Tibial artery (tissue), 4 donors: Measurements from ENCODE around the gene PDE11A.

ENCODE experiments used
- DNase-seq, 2 donors: peaks; one replicate each; pipeline ENCODE4 v3.0.0-alpha.2; 2019
- H3K27ac ChIP-seq, 2 donors: fragments of 200-600 bp; sonication (generic) in 1 of 2; 1 replicate in 1 of 2; 2 replicates in 1 of 2; pipeline ENCODE4 v1.5.1; 2018 to 2019; ENCODE audit warnings: mild to moderate bottlenecking in 1 of 2
- H3K27me3 ChIP-seq, 2 donors: fragments of 200-600 bp; sonication (generic) in 1 of 2; one replicate each; pipeline versions ENCODE4 v1.5.1 to v1.6.0; 2016 to 2019
- H3K36me3 ChIP-seq, 3 donors: fragments of 200-600 bp; sonication (generic) in 2 of 3; one replicate each; pipeline ENCODE4 v1.5.1; 2016 to 2019; ENCODE audit warnings: mild to moderate bottlenecking in 2 of 3
- H3K4me1 ChIP-seq, 4 donors: fragments of 200-600 bp; sonication (generic) in 2 of 4; 1 replicate in 3 of 4; 2 replicates in 1 of 4; pipeline ENCODE4 v1.5.1; 2016 to 2019
- H3K4me3 ChIP-seq, 2 donors: fragments of 200-600 bp; sonication (generic) in 1 of 2; 1 replicate in 1 of 2; 2 replicates in 1 of 2; pipeline ENCODE4 v1.5.1; 2018 to 2019; ENCODE audit warnings: mild to moderate bottlenecking in 2 of 2
- H3K9me3 ChIP-seq, 3 donors: fragments of 200-600 bp; sonication (generic) in 1 of 3; one replicate each; pipeline ENCODE4 v1.5.1; 2016 to 2019
- intact Hi-C: fragments of 100-400 bp; cut with DNase I; formaldehyde crosslinking; loops from one replicate; pipeline ENCODE4 v1.15.0; 2023; ENCODE audit warnings: low total_unique reads
- TF ChIP-seq, protein P1 (sequence below), 2 experiments: fragments of 200-600 bp in 1 of 2; fragments of 450-650 bp in 1 of 2; IDR thresholded peaks; one replicate each; pipeline ENCODE4 v1.5.1; 2017 to 2019; ENCODE audit warnings: antibody characterized with exemption in 2 of 2, mild to moderate bottlenecking in 1 of 2, moderate library complexity in 1 of 2

The PDE11A gene

DNA sequence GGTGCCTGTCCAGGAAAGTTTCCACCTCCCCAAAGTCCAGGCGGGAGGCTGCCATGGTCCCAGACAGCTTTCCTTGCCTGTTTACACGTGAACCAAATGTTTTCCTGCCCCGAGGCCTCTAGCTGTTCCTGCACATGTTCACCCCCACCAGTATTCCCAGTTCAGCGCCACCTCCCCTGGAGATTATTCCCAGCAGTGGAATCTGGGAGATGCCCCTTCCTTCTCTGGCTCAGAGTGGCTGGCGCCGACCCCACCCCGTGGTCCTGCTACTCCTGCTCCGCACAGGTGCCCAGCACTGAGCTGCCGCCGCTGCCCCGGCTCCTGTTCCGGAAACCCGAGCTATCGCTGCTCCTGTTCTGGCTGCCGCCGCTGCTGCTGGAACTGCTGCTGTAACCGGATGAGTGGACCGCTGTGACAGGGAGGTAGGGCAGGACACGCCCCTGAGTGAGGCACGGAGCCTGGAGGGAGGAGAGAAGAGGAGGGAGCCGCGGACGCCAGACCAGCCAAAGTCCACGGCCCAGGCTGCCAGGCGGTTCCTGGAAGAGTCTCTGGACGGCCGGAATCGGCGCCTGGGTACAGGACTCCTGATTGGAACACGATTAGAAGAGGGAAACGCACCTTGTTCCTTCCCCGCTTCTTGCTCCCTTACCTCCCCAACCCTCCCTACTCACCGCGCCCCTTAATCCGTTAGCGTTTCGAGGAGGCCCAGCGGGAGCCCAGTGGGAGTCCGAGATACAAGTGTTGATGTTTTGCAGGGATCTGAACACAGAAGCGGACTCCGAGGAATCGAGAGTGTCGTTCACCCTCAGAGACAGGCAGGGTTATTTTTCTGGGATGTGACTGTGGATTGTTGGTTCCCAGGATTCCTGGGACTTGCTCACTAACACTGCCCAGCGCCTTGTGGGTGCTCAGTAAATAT lies at the start of gene PDE11A:
Gene PDE11A (minus strand): TSS at position 395 of the 919 bp plus-strand sequence. CDS start 340 bp downstream, at position 55.
- Histone ChIP-seq H3K27ac (peak within 1 kb of the TSS; percentile 65 to 79), H3K9me3 (no peaks in the 10 kb centered on the region), H3K4me3 (peak within 1 kb of the TSS; percentile 48 to 55), H3K4me1 (peaks cover 0 to 14% (median 2%) of the 10 kb centered on the region in 4 donors), H3K27me3 (no peaks in the 10 kb centered on the region), H3K36me3 (no peaks in the 10 kb centered on the region)
- TF ChIP-seq, protein P1, sequence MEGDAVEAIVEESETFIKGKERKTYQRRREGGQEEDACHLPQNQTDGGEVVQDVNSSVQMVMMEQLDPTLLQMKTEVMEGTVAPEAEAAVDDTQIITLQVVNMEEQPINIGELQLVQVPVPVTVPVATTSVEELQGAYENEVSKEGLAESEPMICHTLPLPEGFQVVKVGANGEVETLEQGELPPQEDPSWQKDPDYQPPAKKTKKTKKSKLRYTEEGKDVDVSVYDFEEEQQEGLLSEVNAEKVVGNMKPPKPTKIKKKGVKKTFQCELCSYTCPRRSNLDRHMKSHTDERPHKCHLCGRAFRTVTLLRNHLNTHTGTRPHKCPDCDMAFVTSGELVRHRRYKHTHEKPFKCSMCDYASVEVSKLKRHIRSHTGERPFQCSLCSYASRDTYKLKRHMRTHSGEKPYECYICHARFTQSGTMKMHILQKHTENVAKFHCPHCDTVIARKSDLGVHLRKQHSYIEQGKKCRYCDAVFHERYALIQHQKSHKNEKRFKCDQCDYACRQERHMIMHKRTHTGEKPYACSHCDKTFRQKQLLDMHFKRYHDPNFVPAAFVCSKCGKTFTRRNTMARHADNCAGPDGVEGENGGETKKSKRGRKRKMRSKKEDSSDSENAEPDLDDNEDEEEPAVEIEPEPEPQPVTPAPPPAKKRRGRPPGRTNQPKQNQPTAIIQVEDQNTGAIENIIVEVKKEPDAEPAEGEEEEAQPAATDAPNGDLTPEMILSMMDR (IDR thresholded peaks at IDR 0.05) = no peak
- intact Hi-C loops = no loop called here
- DNase-seq = peak; percentile 76 to 90

DNA sequence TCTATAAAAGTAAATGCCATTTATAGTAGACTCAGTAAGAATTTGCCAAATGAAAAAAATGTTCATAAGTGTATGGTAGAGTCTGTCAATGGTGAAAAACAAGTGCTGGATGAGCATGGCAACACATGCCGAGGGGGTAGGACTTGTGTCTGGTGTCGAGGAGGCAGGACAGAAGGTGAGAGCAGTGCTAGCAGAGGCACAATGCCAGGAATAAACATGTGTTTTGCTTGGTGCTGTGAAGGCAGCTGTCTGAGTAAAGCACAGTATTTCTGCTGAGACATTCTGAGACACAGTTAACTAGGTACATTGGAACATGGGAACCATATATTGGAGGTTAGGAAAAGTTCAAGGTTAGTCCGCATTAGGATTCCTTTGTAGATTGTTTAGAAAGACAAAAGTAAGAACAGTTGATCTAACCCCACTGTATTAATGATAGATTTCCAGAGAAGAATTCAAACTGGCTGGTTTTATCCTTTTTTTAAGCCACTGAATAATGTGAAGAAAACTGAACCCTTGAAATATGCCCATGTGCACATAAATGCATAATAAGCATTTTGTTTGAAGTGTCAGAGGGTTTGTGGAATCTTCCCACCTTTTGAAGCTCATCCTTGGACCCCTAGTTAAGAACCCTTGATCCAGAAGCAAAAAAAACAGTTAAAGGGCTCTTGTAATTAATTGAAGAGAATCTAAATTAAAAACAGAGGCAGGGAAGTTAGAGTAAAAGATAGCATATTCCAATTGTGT lies 46.8 kb upstream of the PDE11A start:
- H3K9me3 ChIP-seq = no peaks in the 10 kb centered on the region
- intact Hi-C loops = no loop called here
- peaks cover 0 to 2% (median 0%) of the 10 kb centered on the region in 4 donors for H3K4me1 ChIP-seq
- no peak overlapping the region for H3K27ac ChIP-seq
- no peaks in the 10 kb centered on the region for H3K27me3 ChIP-seq
- H3K36me3 ChIP-seq = peaks cover 26 to 59% (median 42%) of the 10 kb centered on the region in 3 donors
- no peak overlapping the region for H3K4me3 ChIP-seq
- DNase-seq = no peak
- TF ChIP-seq, protein P1 (IDR thresholded peaks at IDR 0.05) = no peak

DNA sequence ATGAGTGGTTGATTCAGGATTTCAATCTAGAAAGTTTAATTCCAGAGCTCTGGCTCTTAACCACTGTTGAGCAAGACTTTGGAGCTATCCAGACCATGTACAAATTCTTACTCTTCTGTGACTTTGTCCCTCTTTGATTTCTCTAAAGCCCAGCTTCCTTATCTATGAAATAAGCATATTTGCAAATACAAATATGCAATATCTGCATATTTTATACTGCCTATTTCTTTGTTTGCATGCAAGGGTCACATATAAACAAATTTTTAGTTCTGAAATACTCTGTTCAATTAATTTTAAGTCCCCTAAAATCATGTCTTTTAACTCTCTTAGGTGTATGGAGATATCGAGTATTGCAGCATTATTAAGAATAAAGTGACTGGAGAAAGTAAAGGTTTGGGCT lies 45.1 kb upstream of the PDE11A start:
- intact Hi-C loops = no loop called here
- TF ChIP-seq, protein P1 (IDR thresholded peaks at IDR 0.05) = no peak
- DNase-seq = no peak
- Histone ChIP-seq H3K4me1 (peaks cover 0 to 18% (median 8%) of the 10 kb centered on the region in 4 donors), H3K27me3 (no peaks in the 10 kb centered on the region), H3K4me3 (no peak overlapping the region), H3K27ac (no peak overlapping the region), H3K36me3 (peaks cover 11 to 43% (median 26%) of the 10 kb centered on the region in 3 donors), H3K9me3 (no peaks in the 10 kb centered on the region)

DNA sequence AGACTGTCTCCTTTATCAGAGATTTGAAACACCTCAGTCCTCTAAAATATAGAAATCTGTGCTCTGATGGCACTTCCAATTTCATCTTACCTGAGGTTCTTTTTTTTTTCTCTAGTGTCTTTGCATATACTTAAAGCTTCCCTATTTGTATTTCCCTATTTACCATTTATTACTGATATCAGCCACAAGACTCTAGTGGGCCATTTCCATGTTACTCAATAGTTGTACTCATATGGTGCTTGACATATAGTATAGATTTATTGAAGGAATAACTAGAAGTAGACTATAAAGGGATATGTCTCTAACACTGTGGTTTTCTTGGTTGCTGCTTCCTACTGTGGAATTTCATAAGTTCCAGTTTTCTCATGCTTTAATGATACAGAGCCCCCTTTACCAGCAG lies 42.7 kb upstream of the PDE11A start:
- no peak overlapping the region for H3K27ac ChIP-seq
- peaks cover 0 to 25% (median 12%) of the 10 kb centered on the region in 4 donors for H3K4me1 ChIP-seq
- H3K9me3 ChIP-seq = no peaks in the 10 kb centered on the region
- no peak overlapping the region for H3K4me3 ChIP-seq
- H3K27me3 ChIP-seq = no peaks in the 10 kb centered on the region
- TF ChIP-seq, protein P1 (IDR thresholded peaks at IDR 0.05) = no peak
- intact Hi-C loops = no loop called here
- H3K36me3 ChIP-seq = peaks cover 5 to 20% (median 6%) of the 10 kb centered on the region in 3 donors
- no peak for DNase-seq

DNA sequence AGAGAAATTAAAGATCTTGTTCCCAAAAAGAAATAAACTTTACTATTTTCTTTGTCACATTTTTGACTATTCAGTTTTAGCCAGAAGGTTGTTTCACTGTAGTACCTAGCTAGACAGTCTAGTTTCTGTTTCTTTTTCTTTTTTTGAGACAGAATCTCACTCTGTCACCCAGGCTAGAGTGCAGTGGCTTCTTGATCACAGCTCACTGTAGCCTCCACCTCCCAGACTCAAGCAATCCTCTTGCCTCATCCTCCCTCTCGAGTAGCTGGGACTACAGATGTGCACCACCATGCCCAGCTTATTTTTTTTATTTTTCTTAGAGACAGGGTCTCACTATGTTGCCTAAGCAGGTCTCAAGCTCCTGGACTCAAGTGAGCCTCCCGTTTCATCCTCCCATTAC lies 41.9 kb upstream of the PDE11A start:
- H3K9me3 ChIP-seq = no peaks in the 10 kb centered on the region
- intact Hi-C loops = loop anchor here (5.0 kb wide), 1 partner anchor 168 kb away; no protein-coding TSS in a partner anchor
- peaks cover 0 to 25% (median 12%) of the 10 kb centered on the region in 4 donors for H3K4me1 ChIP-seq
- DNase-seq = no peak
- H3K27me3 ChIP-seq = no peaks in the 10 kb centered on the region
- H3K27ac ChIP-seq = no peak overlapping the region
- TF ChIP-seq, protein P1 (IDR thresholded peaks at IDR 0.05) = no peak
- no peak overlapping the region for H3K4me3 ChIP-seq
- H3K36me3 ChIP-seq = peaks cover 5 to 13% (median 5%) of the 10 kb centered on the region in 3 donors
